Stimulated activated CD8-positive, alpha-beta memory T cell treated with anti-CD3 and anti-CD28 coated beads, Interleukin-15, amount 100 ng/mL, for 48 hours (primary cell): ENCODE results near the gene CAMKMT.

Source experiments
- DNase-seq, 2 donors: peaks; one replicate each; pipeline ENCODE4 v3.0.0-alpha.2; 2020; ENCODE audit warnings: low read depth in 2 of 2

The CAMKMT gene

DNA sequence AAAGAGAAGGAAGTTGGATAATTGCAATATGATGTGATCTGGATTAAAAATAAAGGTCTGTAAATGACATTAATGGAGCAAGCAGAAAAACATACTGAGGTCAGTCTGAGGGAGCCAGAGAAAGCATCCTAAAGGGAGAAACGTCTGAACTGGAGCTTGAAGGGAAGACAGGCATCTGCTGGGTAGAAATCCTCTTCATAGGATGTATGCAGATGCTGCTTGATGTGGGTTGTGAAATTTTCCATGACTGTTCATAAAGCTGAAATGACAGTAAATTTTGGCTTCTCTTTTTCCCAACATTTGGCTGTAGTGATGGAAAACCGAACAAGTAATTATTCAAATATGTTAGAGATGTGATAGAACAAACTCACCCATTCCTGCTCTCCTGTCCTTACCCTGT lies 287.6 kb downstream of the CAMKMT start:
- no peak for DNase-seq

DNA sequence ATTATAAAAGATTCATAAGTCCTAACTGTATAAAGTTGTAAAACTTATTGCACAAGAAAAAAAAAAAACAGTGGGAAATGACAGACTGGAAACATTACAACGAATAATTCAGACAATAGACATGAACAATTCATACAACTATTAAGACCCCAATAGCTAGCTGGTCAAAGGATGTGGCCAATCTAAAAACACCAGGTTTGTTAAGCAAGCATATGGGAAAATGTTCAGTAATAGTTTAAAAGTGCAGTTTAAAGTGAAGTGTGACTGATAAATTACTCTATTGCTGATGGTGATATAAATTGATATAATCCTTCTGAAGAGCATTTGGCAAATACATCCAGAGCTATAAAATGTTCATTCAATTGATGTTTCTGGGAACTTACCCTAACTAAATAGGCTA lies 289.0 kb downstream of the CAMKMT start:
- DNase-seq = no peak

DNA sequence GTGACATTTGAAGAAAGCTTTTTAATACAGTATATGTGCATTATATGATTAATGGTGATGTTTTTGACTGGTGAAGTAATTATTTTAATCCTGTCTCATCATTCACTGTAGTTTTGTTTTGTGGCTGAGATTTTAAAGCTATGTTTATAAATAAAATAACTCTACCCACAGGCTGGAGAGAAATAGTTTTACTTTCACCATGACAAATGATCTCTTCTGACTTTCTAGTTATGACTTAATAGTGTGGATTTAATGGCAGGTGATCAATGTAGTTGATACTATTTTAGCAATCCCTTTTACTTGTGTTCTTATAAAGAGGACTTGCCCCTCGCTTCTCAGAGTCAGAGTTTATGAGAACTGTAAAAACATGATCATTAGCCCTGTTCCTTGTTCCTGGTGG lies 290.2 kb downstream of the CAMKMT start:
- DNase-seq = no peak

DNA sequence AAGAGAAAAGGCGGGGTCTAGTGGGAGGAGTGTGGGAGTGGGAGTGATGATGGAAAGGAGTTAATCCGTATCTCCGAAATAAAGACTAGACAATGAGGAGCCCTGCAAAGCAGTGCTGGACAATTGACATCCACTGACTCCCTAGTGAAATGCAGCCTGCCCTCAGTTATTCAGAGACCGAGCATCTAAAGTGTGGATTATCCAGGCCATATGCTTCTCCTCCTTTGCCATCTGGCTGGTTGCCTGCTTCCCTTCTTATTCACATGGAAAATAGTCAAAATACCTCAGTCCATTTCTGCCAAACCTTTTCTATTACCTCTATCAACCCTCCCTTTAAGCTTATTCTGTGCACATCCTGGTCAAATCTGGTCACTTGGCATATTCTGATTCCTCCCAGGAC lies 291.0 kb downstream of the CAMKMT start:
- no peak for DNase-seq

DNA sequence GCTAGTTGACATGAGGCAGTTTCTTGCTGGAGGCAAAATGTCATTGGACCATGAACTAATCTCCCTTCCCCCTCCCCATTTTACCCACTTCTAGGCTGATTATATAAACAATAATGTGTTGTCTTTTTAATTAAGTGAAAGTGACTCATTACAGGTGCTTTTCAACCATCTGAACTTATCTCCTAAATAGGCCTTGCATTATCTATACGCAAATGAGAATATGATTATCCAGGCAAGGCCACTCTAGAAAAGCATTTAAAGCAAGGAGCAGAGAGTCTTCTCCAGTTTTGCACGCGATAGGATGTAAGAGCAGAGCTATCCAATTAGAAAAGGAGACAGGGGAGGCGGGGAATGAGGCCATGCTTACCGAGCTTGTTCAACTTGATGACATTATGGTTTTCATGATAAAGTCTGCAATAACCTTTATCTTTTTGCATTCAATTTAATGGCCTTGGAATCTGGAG lies 293.7 kb downstream of the CAMKMT start:
- DNase-seq = no peak

DNA sequence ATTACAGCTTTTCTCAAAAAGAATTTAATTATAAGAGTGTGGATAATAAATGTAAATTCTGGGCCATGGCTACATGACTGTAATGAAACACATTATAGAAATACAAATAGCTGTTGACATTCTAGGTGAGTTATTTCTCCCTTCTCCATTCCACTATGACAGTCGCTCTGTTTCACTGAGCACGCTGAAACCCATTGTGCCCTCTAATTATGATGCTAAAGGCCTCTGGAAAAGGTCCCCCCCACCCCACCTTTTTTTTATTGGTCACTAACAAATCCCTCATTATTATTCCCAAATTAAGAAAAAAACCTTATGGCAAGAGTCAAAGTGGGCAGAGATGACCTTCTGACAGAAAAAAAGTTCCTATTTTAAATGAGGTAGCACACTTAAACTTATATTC lies 294.7 kb downstream of the CAMKMT start:
- DNase-seq = no peak

DNA sequence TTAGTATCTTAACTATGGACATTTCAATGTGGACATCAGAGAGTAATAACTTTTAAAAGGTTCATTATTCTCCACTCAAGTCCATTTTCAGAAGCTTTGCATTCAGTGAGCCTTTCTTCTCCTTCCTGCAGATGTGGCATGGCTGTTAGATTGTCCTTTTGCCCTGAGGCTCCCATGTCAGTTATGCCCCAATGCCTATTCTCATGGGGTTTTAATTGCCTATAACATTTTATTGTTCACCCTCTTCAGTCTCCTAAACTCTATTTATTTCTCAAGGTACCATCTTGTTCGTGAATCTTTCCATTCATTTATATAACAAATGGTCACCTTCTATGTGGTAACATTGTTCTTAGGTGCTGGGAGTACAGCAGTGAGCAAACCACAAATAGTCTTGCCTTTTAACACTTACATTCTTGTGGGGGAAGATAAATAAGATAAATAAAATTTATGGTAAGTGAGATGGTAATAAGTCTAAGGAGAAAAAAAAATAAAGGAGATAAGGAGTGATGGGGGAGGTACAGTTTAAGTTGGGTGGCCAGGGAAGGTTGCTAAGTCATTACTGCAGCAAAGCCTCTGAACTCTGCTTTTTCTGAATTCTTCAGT lies 301.8 kb downstream of the CAMKMT start:
- no peak for DNase-seq

DNA sequence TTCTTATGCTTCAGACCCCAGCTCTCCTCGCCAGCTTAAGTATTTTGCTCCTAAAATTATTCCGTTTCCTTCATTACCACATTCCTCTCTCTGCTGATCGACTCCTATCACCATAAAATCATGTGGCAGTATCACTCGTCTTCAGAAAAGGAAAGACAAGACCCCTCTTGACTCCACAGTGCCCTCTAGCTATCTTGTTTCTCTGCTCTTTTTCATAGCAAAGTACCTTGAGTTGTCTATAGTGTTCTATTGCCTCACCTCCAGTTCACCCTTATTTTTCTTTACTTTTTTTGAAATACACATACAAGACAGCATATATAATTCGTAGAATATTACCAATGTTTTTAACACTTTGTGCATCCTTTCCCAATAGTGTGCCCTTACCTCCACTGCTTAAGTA lies 306.6 kb downstream of the CAMKMT start:
- DNase-seq = no peak

DNA sequence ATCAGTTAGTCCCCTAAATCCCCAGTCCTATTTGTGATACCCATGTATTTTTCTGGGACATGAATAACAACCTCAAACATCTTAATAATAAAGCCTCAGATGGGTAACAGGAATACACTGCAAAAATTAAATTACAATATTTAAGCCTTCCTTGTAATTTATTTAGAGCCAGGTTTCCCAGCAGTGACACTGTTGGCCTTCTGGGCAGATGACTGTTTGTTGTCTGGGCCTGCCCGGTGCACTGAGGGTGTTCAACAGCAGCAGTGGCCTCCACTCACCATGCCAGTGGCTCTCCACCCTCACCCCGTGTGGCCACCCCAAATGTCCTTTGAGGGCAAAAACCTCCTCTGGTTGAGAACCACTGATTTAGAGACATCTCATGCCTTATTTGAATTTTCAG lies 309.5 kb downstream of the CAMKMT start:
- DNase-seq = no peak

DNA sequence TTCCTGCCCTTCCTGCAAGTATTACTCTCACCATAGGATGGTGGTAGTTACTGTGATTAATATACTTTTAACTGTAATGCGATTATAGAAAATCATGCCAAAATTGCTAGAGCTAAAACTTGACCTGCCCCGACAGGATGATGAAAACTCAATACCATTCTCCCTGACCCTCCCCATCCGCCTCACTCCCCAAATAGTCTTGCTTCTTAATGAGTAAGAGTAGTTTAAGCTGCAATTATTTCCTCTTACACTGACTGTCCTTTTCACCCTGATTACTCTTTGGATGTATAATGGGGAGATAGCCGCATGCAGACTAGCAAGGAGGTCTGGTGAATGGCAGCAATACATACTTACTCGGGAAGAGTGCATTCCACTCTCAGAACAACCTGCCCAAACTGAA lies 310.2 kb downstream of the CAMKMT start:
- DNase-seq = no peak

DNA sequence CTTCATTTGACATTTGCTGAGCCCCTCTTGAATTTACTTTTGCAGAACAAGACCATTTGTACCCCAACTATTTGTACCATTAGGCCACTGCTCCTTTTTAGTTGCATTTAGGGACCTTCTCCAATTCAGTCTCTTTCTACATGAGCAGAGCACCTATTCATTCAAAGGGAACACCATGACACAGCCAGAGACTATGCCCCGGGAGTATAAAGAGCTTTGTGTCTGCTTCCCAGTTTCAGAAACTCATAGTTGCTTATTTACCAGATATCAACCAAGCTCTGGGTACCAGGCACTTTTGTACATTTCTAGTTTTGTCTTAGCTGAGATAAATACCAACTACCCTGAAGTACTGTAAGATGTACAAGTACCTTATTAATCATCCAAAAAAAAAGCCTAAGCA lies 310.7 kb downstream of the CAMKMT start:
- DNase-seq = no peak

DNA sequence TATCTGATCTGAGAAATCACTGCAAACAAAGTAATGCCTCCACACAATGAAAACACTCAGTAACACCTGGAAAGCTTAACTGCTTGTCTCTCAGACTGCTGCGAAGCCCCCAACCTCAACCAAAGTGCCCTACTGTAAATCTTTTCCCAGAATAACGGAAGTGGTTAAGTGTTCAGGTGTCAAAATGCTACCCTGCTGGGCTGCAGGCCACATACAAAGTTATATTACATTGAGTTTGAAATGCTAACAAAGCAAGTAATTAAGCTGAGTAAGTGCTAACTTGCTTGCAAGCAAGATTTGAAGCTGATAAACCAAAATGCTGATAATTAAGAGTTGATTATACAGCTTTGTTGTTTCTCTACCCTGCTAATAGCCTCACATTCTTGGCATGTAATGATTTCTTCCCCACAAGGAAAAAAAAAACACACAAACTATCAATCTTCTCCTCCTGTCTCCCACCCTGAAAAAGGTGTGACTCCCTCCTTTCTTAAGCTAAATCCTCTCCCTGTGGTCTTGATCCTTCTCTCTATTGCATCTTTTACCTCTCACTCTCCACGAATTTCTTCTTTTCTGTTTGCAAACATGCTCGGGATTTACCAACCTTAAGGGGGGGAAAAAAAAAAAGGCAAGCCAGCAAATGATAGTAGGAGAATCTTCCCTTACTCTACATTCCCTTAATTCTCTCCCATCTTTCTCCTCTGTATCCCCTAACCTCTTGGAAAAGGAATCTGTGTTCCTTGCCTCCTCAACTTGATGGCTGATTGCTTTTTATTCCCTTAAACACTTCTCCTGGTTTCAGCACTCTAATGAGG lies 312.9 kb downstream of the CAMKMT start:
- DNase-seq = no peak

DNA sequence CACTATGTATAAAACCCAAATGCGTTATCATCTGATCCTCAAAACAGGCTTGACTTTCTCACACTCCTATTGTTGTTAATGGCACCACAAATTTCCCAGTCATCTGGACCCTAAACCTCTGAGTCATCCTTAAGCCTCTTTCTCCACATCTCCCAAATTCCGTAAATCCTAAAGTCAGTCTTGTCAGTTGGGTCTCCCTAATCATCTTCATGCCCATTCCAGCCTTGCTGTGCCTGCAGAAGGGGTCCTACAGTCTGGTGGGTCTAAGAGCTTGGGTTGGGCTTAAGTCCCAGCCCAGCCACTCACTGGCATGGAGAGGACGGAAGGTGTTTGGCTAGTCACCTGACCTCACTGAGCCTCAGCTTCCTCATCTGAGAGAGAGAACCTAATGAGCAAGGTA lies 314.6 kb downstream of the CAMKMT start:
- DNase-seq = no peak

DNA sequence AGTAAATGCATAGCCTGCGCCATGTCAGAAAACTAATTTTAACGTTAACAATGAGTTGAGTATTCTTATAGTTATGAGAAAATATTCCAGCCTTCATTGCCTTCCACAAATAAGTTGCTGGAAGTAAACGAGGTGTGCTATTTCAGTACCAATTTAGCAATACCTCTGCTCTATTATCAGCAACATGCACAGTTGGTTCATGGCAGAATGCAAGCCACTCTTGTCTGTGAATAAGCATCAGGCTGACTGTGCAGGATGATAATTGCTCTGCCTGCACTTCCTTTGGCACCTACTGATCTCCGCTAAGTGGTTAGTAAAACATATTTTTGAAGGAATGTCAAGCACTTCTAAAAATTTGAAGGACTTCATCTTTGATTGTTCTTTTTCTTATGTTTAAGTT lies 317.8 kb downstream of the CAMKMT start:
- DNase-seq = no peak

DNA sequence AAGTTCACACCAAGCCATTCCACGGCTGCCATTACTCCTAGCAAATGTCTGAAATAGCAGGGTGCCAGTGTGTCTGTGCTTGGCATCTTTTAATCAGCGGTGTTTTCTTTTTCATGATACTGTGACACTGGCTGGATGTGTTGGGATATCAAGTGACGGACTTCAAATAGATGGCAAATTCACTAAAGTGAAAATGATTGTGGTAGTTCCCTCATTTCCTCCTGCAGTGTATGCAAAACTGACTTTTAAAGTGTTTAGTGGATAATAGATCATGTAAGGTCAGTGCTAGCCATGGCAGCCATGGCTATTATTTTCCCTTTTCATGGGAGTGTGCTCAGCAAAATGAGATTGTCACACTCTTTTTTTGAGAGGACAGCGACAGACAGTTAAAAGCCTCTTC lies 318.2 kb downstream of the CAMKMT start:
- DNase-seq = no peak

DNA sequence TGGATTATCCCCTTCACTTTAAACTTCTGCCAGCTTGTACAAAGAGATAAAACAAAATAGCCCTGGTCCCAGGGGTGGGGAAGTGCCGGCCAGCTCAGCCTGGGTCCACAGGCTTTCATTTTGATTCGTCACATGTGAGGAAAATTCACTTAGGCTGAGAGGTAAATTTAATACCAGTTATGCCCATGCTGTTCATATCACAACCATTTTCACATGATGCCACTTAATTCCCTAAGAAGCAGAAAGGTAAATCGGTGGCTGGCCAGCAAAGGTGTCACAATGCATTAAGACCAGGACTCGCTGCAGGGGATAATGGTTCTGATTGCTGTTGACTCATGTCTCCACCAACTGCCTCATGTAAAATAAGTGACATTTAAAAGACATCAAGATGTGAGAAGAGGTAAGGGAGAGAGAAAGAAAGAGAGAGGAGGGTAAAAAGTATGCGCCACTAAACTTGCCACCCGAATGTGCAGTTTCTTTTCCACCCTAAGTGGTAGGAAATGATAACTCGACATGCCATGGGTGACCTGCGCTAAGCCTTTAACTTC lies 318.8 kb downstream of the CAMKMT start:
- DNase-seq = no peak

DNA sequence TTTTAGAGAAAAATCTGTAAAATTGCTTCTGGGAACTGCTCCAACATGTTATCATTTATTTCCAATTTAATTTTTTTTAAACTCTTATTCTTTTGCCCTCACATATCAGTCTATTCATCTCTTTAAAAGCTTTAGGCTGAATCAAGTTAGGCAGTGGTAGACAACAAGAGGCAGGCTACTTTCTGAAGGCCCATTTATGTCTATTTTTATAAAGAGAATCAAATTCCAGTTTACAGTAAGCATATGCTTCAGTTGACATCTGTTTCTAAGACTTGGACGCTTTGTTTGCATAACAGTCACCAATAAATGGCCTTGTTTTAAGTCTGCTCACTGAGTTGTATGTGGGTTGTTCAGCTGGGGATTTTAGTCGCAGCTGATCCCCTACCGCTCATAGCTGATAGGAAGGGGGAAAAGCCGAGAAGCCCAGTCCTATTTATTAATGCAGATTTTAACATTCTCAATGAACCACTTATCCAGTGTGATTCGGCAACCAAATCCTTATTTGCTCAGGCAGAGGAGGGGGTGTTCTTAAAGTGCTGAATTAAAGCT lies 319.3 kb downstream of the CAMKMT start:
- no peak for DNase-seq

DNA sequence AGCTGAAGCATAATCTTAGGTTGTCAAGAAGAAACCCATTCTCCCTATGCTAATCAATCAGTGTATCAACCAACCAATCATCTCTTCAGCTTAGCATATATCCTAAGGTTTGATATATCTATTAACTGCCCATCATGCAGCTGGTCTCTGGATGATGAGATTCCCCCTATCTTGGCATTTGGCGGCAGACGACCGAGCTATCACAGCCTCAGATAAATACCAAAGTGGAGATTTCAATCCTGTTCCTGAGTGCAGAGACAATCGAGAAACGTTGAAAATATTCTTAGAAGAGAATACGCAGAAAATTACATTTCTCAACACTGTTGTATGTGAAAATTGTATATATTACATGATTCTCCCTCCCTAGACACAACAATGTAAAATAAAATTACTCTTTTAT lies 320.7 kb downstream of the CAMKMT start:
- DNase-seq = no peak

DNA sequence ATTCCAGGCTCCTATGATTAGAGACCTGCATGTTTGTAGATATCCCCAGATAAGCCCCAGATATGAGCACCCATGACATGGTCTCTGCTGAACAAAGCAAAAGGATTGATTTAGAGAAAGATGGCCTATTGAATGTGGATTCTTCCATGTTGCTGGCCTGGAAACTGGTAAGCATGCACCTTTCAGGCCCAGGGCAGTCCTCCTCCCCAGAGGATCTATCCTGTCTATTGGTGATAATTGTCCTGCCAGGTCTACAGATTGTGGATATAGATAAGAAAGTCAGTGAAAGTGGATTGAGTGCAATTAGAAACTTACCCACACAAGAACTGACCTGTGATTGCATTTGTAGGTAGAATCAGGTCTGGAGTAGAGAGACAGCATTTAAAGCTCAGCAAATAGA lies 322.8 kb downstream of the CAMKMT start:
- no peak for DNase-seq

DNA sequence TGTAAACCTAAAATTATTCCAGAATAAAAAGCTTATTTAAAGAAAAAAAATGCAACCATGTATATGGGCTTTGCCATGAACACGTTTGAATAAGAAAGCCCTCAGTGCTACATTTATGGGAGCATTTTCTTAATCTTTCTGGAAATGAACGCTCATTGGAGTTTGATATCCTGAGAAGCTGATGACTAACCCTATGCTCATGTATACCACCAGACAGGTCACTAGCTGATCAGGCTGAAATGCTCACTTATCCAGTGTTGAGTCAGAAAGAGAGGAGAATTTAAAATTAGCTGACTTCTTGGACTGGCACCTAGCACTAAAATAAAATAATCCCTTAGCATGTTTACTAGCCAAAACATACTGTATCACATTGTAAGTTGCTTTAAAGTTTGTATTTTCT lies 324.8 kb downstream of the CAMKMT start:
- DNase-seq = no peak

DNA sequence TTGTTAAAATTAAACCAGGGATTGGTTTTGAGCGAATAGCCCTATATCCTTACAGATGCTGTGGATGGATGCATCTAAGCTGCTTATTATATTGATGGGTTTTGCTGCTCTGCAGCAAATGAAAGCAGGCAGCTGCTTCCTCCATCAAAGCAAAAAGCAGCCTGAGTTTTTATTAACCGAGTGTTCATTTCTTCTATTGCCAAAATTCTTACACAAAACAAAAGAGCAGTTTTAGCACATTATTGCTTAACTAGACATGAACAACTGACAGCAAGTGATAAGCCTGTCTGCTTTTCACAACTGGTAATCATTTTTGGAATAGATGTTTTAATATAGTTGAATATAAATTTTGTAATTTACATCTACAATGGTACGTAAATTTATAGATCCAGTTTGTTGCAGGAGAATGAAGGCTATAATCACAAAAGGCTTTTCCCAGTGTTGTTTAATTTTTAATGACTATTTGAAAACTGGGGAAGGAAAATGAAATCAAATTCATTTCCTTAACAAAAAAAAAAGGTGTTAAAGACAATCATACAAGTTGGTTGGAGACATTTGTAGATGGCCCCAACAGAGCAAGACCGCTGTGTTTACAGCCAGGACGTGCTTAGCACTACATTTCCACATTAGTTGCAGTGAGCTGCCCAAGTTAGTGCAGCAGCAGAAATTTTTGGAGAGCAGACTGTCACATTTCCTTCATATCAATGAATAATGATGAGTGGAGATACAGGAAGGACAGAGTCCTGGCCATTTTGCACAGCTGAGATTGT lies 326.1 kb downstream of the CAMKMT start:
- DNase-seq = no peak

DNA sequence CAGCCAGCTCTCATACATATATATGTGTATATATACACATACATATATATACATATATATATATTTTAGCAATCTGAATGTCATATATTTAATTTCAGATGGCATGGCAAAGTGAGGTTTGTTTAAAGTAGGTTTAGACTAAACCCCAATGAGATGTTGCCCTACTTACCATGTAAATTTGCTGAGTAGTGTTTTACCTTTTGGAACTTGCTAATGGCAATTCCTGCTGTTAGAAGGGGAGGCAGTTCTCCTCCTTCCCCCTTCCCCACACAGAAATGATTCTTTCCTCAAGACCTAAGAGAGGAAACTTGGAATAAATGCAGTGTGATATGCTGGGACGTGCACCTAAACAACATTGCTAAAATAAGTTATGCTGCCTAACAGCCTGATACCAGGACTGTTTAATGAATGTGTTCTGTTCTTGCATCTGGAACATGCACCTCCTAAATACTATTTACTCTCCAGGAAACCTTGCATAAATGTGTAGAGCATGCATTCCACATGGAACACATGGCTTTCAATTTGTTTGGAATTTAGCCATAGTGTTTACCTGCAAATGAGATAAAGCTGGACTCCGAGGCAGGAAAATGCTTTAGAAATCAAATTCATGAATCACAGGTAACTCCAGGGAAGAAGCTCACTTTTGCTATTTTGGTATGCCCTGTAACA lies 326.8 kb downstream of the CAMKMT start:
- no peak for DNase-seq
